GM19452 (cell line): Measurements from ENCODE around the gene H3-3A.

Source experiments
- ATAC-seq: cut with Tn5 transposase; IDR thresholded peaks from one replicate; pipeline ENCODE4 v1.9.1; 2021; ENCODE audit not compliant: unreplicated experiment

Gene H3-3A

DNA sequence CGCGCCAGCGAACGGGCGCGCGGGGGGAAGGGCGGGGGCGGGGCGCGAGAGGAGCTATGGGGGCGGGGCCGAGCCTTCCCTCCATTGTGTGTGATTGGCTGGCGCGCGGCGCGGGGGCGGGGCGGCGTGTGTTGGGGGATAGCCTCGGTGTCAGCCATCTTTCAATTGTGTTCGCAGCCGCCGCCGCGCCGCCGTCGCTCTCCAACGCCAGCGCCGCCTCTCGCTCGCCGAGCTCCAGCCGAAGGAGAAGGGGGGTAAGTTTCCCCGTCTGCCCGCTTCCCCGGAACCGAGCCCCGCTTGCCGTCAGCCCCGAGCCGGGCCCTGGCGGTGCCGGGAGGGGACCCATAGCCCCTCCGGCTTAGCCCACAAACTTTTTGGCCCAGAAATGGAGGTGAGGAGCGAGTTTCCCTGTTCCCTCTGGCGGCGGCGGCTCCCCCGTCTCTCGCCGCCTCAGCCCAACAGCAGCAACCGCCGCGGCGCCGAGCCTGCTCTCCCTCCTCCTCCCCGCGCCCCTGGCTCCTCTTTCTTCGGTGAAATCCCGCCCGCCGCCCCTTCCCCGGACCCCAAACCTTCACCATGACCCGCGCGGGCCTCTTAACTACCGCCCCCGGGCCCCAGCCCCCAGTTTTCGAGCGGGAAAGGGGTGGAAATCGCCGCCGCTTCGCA is at the start of gene H3-3A:
TSS of gene H3-3A (plus strand) at position 159 of the 666 bp plus-strand sequence. CDS start 1,636 bp downstream, outside the sequence.
- peak; percentile 75 for ATAC-seq

DNA sequence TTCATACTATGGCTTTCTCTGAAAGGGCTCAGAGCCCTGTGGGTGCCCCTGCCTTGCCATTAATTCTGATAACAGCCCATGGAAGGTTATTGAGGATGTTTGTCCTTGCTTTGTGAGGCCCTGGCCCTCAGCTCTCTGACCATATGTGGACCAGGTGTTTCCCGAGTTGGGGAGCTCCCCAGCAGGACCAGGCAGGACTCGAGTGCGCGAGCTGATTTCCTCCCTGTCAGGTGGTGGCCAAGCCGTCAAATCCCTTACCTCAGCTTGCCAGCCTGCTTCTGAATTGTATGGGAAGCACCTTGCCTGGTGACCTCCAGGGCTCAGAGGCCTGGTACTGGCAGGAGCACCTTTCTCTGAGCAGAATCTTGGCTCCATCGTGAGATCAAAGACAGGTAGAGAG is 45.4 kb upstream of the H3-3A start:
- ATAC-seq: no peak

DNA sequence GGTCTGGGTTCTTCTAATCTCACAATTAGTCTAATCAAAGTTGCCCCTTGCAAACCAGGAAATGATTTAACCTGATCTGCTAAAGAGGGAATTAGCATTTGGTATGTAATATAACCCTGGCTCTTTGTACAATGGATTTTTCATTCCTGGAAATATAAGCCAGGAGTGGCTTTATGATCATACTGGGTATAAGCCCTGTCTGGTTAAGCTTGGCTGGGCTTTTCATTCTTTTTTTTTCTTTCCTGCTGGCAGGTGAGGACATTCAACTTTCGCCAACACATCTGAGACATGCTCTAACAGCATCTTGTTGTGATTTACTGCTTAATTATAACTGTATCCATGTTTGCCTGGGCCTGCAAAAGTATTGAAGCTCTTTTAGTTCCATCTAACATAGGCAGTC is 42.9 kb upstream of the H3-3A start:
- no peak for ATAC-seq

DNA sequence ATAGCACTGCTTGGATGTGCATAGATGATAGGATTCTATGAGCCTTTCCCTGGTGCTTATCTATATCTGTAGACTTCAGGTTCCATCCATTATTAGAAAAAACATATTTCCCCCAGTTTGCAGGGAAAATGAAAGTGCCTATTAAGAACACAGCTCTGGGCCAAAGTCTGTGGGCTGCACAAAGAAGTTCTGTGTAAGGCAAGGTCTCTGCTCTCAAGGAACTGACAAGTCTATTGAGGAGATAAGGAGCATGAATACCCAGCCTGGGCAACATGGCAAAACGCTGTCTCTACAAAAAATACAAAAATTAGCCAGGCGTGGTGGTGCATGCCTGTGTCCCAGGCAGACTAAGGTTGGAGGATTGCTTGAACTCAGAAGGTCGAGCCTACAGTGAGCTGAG is 41.1 kb upstream of the H3-3A start:
- no peak for ATAC-seq

DNA sequence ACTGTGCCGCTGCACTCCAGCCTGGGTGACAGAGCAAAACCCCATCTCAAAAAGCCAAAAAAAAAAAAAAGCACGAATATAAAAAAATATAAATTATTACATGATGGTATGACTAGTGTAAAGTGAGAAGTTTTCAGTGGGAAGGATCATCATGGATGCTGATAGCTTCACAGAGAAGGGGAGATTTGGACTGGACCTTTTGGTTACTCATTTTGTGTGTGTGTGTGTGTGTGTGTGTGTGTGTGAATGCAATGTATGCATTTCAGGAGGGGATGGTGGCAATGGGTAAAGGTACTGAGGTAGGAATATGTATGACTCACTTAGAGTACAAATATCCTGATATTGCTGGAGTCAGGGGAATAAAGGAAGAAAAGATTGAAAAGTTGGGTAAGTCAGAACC is 40.7 kb upstream of the H3-3A start:
- no peak for ATAC-seq

DNA sequence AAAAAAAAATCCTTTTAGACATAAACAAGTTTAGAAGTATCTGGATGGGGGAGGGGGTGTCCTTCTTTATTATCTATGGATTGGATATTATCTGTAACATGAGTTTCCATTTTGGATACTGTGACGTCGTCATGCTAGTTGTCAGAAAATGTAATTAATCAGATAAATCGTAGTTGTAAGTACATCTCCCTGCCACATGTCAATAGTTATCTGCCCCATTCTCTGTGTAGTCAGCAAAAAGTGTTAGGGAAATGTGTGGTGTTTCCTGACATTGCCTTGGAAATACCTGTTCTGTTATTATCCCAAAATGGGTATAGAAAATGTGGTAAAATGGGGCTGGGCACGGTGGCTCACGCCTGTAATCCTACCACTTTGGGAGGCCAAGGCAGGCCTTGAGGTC is 38.8 kb upstream of the H3-3A start:
- no peak for ATAC-seq

DNA sequence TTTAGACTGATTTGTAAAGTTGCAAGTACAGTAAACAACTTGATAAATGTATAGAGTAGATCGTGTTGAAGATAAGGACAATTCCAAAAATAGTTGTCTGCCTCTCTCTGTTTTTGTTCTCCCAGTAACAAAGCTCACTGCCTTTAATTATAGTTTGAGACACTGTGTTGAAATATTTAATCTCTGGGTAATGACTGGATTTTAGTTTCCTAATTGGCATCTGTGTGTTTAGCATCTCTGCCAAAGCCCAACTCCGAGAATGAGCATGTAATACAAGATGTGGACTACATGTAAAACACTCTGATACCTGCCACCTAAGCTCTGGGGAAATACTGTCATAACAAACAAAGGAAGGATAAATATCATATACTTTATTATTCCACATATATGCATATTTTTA is 35.7 kb upstream of the H3-3A start:
- ATAC-seq: no peak

DNA sequence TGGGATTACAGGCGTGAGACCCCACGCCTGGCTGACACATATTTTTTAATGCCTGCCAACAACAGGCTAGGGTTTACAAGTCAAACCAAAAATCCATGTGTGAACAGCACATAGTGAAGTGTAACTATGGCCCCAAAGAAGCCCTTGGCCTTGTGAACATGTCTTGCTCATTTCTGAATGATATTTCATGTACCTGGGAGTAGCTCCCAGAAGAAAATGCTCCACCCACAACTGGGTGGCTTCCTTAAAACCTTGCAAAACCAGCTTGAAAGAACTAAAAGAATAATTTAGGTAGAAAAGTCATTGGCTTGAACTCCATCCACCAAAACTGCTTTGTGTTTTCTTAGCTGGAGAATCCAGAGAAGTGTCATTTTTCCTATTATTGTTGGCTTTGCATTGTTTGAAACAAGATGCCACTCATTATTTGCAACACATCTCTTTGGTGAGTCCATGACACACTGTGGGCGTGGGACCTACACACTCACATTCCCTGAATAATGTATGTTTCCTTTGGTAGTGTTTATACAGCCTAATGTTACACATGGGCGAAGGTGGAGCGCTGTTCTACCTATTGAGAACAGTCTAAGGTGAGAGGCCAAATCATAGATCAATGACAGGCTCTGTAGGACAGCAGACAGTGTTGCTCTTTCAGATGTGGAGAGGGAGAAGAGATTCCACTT is 34.8 kb upstream of the H3-3A start:
- ATAC-seq: no peak

DNA sequence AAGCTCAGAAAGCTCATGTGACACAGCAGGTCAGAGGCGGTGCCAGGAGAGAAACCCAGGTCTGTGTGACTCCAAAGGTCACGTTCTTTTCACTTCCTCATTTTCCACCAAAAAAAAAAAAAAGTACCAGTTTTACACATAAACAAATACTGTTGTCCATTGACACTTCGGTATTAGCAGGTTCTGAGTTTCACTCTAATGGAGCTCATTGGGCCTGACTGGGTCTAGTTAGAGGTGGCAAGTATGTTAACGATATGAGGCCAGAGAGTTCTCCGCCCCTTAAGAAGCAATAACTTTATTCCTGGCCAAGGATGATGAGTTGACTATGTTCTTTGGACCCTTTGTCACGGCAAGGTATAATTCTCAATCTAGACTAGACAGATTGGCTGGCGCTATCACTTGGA is 33.4 kb upstream of the H3-3A start:
- peak; percentile 88 for ATAC-seq

DNA sequence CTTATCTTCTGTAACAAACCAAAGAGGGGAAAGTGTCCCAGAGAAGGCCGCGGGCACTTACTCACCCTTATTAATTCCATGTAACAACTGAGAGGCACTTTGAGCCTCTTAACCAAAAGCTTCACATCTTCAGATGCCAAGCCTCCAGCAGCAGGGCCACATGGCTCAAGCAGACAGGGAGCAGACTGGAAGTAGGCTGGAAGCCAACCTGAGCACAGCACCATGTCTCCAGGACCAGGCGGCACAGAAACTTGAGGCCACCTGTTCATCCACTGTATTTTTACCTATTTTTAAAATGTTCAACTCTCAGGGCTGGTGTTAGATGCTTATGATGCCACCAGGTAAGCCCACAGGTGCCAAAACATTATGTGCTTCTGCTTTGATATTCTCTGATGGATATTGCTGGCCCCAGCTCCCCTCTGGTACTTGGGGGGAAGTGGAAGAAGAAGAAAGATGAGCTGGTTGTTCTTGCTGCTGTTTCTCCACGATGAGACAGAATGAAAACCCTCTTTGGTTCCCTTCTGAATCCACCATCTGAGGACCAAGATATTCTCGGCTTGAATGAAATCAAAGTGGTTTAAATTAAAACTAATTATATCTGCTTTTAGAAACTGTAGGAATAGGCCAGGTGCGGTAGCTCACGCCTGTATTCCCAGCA is 32.8 kb upstream of the H3-3A start:
- ATAC-seq: no peak

DNA sequence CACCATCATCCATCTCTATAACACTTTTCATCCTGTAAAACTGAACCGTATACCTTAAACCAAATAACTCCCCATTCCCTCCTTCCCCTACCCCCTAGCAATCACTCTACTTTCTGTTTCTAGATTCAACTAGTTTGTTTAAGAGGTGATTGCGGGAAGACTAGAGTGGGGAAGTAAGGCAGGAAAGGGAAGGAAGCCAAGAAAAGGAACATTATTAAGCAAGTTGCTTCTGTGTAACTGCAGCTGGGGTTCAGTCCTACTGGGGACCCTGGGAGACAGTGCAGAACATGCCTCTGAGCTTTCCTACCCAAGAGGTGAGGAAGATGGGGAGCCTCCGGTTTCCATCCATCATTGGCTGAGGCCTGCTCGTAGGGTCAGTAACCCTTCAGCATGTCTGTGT is 28.9 kb upstream of the H3-3A start:
- ATAC-seq: no peak

DNA sequence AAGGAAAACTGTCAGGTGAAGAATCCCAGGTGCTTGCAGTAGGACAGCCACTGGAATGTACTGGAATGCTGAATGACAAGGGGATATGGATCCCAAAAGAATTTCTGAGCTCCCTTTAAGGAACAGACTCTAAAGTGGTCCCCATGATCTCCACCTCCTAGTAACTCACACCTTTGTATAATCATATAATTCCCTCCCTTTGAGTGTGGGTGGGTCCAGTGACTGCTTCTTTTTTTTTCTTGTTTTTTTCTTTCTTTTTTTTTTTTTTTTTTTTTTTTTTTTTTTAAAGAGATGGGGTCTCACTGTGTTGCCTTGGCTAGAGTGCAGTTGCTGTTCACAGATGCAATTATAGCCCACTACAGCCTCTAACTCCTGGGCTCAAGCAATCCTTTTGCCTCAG is 28.5 kb upstream of the H3-3A start:
- ATAC-seq: no peak

DNA sequence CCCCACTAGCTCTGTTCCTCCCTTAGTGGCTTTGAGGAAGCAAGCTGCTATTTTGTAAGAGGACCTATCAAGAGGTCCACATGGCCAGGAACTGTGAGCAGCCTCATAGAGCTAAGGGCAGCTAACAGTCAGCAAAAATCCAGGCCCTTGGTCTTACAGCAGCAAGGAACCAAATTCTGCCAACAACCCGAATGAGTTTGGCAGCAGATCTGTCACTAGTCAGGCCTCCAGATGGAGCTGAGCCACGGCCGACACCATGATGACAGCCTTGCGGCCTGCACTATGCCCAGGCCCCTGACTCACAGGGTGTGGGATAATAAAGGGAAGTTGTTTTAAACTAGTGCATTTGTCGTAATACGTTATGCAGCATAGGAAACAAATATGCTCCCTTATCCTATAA is 28.0 kb upstream of the H3-3A start:
- ATAC-seq: no peak

DNA sequence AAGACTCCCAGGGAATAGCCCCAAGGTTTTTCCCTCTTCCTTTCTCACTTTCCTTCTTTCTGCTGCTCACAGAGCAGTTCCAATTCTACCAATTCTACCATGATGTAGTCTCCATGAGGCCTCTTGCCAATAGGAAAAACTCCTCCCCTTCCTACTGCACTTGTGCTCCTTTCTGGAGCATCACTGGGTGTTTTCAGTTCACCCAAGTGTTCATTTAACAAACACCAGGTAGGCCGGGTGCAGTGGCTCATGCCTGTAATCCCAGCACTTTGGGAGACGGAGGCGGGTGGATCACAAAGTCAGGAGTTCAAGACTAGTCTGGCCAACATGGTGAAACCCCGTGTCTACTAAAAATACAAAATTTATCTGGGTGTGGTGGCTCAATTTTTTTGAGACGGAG is 26.6 kb upstream of the H3-3A start:
- no peak for ATAC-seq

DNA sequence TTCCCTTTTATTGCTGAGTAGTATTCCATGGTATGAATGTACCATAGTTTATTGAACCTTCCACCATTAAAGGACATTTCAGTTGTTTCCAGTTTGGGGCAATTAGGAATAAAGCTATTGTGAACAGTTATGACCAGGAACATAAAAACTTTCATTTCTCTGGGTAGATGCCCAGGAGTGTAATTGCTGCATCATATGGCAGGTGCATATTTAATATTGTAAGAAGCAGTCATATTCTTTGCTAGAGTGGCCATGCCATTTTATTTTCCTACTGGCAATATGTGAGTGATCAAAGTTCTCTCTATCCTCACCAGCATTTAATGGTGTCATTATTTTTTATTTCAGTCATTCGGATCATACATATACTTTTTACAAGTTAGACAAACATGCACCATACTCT is 23.9 kb upstream of the H3-3A start:
- ATAC-seq: no peak

DNA sequence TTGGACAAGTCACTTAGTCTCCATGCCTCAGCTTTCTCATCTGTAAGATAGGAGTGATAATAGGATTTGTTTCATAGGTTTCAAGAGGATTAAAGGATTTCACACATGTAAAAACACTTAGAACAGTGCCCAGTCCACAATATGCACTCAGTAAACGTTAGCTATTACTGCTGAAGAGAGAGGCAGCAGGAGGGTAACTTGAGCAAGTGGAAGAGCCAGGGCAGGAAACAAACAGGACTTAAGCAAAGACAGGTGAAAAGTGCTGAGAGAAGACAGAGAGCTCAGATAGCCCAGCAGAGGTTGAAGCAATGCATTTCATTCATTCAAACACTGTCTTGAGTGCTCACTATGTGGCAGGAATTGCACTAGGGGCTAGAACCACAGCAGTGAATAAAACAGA is 21.1 kb upstream of the H3-3A start:
- no peak for ATAC-seq

DNA sequence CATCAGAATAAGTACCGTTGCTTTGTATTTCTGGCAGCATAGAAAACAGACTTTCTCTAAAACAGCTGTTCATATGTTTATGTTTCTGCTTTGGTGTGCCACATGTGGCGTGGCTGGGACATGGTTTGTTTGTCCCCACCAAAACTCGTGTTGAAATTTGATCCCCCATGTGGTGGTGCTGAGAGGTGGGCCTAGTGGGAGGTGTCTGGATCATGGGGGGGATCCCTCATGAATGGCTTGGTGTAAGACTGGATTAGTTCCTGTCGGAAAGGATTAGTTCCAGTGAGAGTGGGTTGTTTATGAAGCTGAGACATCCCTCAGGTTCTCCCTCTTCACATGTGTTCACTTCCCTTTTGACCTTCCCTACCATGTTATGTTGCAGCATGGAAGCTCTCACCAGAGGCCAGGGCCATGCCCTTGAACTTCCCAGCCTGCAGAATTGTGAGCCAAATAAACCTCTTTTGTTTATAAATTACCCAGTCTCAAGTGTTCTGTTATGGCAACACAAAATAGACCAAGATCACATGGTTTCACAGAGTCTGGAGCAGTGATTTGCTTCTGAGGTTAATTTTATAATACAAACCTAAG is 17.9 kb upstream of the H3-3A start:
- ATAC-seq: no peak

DNA sequence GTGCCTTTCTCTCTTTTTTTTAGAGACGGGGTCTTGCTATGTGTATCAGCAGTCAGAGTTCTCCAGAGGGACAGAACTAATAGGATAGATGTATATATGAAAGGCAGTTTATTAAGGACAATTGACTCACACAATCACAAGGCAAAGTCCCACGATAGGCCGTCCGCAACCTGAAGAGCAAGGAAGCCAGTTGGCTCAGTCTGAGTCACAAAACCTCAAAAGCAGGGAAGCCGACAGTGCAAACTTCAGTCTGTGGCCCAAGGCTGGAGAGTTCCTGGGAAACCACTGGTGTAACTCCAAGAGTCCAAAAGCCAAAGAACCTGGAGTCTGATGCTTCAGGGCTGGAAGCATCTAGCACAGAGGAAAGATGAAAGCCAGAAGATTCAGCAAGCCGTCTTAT is 16.3 kb upstream of the H3-3A start:
- no peak for ATAC-seq

DNA sequence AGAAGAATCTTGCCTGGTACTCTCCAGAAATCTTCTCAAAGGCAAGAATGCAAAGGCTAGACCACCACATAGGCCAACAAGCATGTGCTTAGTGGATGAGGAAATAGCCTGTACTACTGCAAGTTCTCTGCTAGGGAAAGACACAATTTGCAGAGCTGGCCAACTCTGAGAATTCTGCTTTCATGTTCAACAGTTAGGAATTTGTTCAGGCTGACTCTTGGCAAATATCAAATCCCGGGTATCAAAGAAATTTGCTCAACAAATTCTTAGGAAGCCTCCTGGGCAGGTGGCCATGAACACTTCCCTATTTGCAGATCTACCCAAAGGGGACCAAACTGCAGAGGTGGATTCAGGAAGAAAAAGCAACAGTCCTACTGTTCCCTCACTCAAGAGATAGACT is 15.0 kb upstream of the H3-3A start:
- ATAC-seq: no peak

DNA sequence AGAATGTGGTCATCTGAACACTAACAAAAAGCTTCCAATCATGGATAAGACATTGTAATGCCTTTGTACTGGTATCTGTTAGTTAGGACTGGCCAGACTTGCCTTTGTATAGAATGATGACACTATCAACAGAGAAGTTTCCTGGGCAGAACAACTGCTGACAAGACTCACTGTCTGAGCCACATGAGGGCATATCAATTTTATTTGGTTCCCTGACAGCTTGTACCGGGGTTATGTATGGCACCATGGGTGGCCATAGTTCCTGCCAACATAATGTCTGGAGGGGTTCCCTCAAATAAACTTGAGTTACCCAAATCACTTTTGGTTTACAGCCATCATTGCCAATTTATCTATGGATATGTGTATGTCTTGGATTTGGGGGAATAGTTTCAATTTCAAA is 13.6 kb upstream of the H3-3A start:
- no peak for ATAC-seq

DNA sequence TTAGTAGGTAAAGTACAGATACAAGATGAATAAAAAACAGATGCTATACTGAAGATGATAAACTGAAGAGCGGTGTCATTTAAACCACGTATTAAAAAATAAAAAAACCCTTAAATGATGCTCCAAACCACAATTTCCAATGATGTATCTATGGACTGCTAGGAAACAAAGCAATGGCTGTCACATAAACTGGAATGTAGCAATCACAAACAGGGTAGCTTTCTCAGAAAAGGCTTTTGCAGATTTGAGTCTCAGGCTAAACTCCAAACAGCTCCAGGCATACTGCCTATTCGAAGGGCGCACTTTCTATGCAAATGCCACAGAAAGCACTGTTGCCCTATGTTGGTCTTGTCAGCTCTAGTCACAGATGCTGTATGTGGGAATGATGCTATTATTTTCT is 12.4 kb upstream of the H3-3A start:
- ATAC-seq: no peak

DNA sequence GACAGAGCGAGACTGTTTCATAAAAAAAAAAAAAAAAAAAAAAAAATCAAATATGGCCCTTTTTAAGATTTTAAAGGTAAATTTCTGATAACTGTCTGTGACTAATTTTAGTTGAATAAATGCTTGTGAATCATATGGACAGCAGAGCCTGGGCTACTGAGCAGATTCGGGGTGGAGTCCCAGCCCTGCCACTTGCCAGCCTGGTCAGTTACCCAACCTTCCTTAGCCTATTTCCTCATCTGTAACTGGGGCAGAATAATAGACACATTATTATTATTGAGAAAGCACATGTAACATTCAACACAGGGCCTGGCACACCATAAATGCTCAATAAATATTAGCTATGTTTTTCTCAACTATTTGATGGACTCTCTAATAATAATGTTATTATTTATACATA is 11.2 kb upstream of the H3-3A start:
- ATAC-seq: no peak
